HG02798 (cell line): ENCODE measurements around the gene TELO2.

ENCODE experiments used
- ATAC-seq: cut with Tn5 transposase; IDR thresholded peaks from one replicate; pipeline ENCODE4 v1.9.1; 2021; ENCODE audit warnings: mild to moderate bottlenecking; ENCODE audit not compliant: unreplicated experiment, poor library complexity

The TELO2 gene

DNA sequence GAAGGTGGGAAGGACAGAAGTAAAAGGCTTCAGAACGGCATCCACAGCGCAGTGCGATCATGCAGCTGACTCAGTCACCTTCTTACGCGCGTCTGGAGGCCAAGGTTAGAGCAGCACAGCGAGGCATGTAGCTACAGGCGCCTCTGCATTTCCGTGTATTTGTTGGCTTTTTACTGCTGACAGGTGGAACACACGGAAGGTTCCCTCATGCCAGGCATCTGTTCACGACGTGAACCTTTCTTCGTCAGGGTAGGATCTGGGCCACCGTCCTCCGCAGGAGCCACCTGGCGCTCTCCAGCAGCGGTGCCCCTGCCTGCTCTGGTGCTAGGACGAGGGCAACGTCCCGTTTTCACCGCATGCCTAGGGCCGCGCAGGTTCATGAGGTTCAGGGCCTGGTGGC is 55.6 kb downstream of the TELO2 start:
- ATAC-seq, result no peak

DNA sequence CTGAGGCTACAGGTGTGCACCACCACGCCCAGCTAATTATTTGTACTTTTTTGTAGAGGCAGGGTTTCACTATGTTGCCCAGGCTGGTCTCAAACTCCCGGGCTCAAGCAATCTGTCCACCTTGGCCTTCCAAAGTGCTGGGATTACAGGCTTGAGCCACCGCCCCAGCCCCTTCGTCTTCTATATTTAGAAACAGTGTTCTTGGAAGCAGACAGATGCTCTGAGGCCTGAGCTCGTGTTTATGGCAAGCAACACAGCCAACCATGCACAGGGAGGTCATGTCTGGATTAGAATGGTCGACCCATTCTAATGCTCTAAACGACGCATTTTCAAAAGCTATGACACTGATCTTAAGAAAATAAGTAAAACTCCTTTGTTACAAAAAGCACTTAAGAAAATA is 56.9 kb downstream of the TELO2 start:
- ATAC-seq, result no peak

DNA sequence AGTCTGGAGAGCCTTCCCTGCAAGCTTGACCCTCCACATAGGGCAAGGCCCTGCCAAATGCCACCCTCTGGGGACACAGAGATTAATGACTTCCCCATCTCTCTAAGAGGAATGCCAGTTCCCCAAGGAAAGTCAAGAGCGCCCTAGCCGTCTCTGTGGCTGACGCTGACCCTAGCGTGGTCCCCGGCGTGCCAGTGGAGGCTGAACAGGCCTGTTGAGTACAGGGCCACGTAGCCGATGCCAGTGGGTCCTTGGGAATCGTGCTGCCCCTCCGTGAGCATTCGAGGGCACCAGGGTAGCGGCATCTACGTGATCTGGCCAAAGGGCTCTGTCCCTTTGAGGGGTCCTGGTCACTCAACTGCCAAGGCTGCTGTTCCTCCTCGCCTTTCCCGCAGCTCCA is 57.5 kb downstream of the TELO2 start:
- ATAC-seq, result no peak

DNA sequence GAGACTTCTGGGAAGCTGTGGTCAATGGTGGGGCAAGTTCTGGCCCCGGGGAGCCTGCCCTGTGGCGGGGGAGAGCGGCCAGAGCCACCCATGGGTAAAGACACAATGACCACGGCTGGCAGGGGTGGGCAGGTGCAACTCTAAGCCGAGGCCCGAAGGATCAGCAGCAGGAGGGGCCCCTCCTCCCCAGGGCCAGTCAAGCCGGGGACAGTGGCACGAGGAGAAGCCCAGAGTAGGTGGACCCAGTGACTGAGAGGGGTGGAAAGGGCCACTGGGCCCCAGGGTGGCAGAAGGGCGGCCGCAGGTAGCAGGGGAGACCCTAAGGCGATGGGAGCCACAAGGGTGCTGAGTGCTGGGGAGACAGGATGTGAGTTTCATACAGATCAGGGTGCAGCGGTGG is 58.0 kb downstream of the TELO2 start:
- no peak for ATAC-seq

DNA sequence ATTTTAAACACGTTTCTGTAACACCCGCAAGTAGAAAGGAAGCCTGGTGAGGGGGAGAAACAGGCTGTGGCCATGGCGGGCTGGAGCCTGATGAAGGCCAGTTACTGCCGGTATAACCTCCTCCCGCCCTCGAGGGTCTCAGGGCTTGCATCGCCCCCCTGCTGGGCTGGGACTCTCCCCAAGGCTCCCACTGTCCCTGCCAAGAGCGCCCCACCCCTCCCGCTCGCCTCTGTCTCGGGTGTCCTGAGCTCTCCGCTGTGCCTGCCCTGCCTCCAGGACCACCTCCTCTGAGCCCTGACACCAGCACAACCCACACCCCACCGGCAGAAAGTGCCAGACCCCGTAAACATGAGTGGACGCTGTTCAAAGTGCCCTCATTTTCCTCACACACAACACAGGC is 59.0 kb downstream of the TELO2 start:
- no peak for ATAC-seq

DNA sequence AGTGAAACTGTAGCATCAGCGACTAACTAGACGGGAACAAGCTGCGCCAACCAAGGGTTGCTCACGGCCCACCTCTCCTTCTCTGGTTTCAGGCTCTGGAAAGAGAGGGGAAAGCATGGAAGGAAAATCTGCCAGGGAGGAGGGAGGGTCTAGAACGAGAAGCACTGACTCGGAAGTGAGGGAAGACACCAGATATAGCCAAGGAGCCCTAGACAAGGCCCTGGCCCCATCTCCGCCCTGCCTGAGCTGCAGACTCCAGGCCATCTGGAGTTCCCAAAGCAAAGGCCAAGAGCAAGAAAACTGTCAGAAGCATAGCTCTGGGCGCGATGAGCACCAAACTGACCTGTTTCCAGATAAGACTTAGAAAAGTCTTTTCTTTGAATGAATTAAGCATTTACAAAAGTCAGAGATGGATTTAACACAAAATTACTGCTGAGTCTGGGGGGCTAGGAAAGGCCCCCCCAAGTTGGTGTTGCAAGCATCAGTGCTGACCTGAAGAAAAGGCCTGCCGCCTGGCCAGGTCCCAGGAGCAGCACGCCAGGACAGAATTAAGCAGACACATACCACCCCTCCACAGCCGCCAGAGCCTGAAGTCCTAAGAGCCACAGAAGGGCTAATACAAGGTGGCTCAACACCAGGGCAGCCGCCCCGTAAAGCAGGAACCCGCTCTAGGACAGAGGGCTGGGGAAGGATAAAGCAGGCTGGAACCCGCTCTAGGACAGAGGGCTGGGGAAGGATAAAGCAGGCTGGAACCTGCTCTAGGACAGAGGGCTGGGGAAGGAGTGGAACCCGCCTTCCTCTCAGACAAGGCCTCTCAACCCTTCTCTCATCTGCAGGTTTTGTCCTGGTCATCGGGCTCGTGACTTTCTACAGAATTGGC is 61.0 kb downstream of the TELO2 start:
- ATAC-seq, result no peak

DNA sequence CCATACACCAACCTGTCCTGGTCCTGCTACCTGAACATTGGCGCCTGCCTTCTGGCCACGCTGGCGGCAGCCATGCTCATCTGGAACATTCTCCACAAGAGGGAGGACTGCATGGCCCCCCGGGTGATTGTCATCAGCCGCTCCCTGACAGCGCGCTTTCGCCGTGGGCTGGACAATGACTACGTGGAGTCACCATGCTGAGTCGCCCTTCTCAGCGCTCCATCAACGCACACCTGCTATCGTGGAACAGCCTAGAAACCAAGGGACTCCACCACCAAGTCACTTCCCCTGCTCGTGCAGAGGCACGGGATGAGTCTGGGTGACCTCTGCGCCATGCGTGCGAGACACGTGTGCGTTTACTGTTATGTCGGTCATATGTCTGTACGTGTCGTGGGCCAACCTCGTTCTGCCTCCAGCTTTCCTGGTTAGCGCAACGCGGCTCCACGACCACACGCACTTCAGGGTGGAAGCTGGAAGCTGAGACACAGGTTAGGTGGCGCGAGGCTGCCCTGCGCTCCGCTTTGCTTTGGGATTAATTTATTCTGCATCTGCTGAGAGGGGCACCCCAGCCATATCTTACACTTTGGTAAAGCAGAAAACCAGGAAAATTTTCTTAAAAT is 61.8 kb downstream of the TELO2 start:
- no peak for ATAC-seq

DNA sequence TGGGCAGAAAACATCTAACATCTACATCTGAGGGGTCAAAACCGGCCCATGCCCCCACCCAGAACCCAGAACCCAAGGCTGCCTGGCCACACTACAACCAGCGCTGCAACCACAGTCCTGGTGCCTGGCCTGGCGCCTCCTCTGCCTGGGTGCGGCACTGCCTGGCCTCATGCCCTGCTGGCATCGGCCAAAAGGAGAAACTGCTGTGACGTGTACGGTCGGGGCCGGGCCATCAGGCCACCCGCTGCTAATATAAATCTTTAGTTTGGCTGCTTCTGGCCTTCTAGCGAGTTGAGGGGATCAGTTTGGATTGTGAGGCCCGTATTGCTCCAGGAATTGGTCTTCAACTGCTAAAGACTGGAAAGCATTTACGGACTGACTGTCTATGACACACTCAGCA is 63.1 kb downstream of the TELO2 start:
- no peak for ATAC-seq

DNA sequence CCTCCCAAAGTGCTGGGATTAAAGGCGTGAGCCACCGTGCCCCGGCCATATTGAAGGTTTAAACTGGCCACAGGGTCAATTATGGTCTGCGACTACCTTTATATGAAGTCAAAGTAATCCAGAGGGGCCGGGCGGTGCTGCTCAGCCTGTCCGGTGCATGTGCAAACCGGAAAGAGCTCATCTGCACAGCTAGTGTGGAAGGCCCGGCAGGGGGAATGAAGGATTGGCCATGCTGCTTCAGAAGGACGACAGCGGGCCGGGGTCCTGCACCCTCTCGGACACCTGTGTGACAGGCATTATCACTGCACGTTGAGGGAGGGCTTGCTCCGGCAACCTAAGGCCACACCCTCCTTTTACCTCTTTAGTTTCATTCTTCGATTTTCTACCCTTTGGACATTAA is 63.9 kb downstream of the TELO2 start:
- ATAC-seq, result no peak

DNA sequence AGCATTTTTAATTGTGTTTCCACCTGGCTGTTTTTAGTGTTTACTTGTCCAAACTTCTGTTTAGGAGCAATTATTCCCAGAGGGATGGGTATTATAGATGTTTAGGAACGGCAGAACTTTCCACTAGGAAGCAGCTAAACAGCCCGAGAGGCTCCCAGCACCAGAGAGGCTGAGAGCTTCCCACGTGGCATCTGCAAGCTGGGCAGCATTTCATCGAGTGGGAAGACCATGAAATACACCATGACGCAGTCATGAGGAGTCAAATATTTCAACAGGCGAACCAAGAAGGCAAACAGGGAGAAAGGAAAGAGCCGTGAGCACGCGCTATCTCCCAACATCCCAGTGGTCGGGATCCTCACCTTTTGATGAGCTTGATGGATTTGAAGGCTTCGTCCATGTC is 64.4 kb downstream of the TELO2 start:
- no peak for ATAC-seq

DNA sequence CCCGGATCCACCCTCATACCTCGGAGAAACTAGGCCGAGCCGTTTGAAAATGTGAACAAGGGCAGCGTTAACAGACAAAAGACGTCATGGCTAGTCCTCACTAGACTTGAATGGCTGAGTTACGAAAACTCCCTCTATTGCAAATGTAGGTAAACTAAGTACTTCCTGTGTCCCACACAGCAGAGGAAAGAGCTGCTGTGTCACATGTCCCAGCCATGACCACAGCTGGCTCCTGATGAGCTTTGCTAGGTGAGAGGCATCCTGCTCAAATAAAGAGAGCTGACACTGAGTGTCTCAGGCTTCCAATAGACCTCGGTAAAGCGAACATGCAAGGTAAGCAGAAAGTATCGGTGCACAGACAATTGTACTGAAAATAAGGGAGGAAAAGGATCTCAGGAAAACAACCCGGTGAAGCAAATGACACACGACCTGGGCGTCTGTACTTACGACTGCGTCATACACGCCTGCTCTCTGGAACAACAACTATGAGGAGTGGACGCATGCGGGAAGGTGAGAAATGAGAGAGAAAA is 66.4 kb downstream of the TELO2 start:
- no peak for ATAC-seq
